Renal pelvis (tissue), 4 donors: ENCODE measurements around the gene NTNG1. TPM values are rescaled to one million over a fixed set of nuclear protein-coding genes. Genes with fewer than 3 reads are reported as not detected.
"Not testable (repeated sequence)": the region's sequence is repeated elsewhere in the genome, so short reads cannot be mapped to it uniquely, and the experiment has no call there.

ENCODE experiments used
- DNase-seq: peaks from one replicate; pipeline ENCODE4 v3.0.0-alpha.2; 2013
- polyA plus RNA-seq, 3 donors: library from polyadenylated mRNA; unstranded; fragments of 120-200 nt; gene quantifications; one replicate each; pipeline ENCODE4 v1.2.1, GENCODE V29; 2013; ENCODE audit not compliant: insufficient read length in 3 of 3

The NTNG1 gene
- polyA plus RNA-seq, 3 donors = 24.9 to 34.5 (median 28.2) TPM

DNA sequence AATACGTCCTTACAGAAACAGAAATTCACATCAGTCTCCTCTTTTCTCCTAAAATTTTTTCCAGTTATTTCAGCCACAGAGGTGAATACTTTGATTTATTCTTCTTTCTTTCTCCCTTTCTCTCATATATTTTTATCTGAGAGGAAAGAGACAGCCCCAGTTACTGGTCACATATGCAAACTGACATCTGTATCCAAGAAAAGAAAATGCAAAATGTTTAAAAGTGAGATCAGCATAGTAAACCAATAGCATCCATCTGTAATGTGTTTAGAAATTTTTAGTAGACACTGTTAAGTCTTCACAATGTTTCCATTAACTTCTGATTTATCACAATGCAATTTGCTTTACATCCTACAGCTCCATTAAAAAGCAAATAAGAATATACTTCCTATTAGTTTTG is 53.5 kb downstream of the NTNG1 start:
- no peak for DNase-seq

DNA sequence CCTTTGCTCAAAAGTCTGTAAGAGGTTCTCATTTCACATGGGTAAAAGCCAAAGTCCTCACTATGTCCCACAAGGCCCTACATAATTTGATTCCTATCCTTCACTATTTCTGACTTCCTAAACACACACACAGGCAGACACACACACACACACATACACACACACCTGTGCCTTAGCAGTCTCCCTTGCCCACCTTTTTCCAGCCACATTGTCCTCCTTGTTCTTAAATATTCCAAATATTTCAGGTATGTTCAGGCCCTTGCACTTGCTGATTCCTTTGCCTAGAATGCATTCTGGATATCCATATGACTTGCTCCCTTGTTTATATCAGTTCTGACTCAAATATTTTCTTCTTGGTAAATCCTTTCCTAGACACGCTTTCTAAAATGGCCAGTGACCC is 54.6 kb downstream of the NTNG1 start:
- no peak for DNase-seq

DNA sequence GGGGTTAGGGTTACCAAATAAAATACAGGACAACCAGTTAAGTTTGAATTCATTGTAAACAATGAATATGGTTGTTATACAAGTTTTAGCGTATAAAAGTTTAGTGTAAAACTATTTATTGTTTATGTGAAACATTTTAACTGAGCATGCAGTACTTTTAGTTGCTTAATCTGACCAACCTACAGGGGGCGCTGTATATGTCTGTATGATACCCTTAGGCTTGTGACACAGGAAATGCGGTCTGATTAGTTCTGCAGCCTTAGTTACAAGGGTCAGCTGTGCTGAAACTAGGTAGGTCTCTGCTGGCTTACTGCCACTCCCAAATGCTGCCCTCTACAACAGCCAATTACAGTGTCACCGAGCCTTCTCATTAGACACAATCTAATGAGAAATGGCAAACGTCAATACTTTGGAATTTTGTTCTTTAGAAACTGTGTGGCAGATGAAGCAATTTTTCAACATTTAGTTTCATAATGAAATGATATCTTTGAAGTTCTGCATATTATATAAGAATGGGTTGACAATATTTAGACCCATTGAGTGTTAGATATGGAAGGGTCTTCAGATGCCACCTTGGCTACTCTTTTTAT is 56.2 kb downstream of the NTNG1 start:
- no peak for DNase-seq

DNA sequence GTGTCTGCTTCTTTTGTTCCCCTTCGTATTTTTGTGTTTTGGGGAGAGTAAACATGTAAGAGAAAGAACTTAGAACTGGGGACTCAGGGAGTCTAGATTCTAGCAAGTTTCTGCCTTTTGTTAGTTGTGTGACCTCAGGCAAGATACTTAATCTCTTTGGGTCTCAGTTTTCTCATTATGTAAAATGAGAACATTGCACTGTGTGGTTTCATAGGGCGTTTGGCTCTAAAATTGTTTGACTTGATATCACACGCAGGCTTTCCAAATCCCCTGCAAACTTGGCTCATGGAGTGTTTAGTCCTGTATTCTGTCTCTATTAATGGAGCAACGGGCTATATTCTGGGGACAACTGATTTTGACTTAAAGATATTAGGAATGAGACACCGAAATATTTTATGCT is 57.7 kb downstream of the NTNG1 start:
- DNase-seq = no peak

- no peak for DNase-seq
Observed at GRCh38 chr1:107200631-107201030, 59.8 kb downstream of the NTNG1 start.

DNA sequence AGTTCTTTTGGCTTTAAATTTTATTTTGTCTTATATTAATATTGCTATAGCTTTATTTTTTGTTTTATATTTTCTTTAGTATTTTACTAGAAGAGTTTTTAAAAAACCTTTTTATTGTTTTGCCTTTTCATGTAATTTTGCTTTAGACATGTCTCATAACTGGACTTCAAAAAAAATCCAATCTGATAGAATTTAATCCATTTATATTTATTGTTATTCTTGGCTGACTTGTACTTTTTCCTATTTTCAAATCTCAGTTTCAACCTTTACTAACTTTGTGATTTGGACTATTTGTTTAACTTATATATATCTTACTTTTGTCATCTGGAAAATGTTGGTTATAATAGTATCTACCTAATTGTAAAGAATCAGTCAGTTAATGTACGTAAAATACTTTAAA is 61.2 kb downstream of the NTNG1 start:
- no peak for DNase-seq

DNA sequence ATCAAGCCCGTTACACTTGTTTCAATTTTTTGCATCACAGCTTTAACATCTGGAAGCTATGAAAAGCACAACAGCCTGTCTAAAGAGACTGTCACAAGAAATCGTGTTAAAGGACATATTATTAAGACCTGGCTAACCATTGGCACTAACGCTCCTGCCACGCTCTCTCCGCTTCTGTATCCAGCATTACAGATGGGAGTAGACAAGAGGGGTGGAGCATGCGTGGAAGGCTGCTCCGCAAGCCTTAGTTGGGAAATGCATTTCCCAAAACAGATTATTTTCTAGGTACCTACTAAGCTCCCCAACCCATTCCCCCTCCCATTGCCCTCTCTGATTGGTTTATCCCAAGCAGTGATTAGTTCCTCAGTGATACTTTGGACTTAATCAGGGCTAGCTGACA is 72.4 kb downstream of the NTNG1 start:
- no peak for DNase-seq

DNA sequence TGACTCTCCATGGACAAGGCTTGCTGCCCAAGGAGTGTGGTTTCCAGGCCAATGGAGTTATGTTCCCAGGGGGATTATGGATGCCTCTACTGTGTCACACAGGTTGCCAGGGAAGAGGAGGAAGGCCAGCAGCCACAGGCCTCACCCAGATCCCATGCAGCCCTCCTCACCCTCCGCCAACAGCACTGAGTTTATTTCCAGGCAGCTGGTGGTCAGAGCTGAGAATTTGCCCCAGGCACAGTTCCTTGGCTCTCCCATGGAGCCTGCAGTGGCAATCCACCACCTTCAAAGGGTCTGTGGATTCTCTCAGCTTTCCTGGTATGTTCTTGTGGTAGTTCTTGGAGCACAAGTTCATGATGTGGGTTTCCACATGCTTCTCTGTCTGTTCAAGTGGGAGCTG is 79.2 kb downstream of the NTNG1 start:
- DNase-seq = no peak

DNA sequence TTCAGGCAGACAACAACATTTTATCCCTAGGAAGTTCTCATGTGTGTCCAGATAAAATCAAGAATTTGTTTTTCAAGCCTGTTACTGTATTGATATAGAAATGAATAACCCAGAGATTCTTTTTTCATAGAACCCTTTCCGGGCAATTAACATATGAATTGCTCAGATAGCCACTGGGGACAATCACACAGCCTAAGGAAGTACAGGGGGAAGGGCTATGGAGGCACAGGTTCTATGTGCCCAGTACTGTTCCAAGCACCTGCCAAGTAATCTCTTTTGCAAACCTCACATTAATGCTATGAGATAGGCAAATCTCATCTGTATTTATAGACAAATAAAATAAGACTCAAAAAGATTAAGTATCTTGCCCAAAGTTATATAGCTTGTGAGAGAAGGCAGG is 84.9 kb downstream of the NTNG1 start:
- no peak for DNase-seq

- no peak for DNase-seq
Observed at GRCh38 chr1:107228704-107229371, 88.0 kb downstream of the NTNG1 start.

DNA sequence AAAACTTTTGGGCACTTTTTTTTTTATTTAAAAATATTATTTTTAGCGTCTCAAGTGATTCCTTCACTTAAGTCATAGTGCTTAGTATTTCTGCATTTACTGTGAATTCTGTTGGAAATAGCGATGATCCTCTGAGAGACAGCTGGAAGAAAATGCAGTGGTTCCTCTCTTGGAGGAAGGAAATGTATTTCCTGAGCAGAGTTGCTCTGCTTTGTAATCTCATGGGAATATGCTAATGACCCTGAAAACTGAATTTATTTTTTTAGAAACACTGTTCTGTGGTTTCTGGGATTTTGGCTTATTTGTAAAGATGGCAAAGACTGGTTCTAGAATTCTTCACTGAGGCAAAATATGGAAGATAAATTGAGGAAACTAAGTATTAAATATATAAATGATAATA is 88.9 kb downstream of the NTNG1 start:
- DNase-seq = no peak

DNA sequence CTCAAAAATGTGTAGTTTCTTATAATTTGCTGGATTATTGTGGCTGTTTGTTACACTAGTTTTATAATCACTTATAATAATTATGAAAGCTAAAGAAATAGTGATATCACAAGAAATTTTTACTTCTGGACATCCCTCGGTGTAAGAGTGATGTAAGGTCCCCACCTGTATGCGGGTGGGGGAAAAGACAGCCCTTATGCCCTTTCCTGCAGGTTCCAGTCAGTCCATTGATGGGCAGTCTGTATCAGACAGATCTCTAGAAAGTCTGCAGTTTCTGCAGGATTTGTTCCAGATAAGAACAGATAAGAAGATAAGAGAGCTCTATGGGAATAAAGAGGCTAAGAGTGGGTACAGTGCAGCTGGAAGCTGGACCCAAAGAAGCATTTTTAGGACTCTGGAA is 89.3 kb downstream of the NTNG1 start:
- DNase-seq = no peak

DNA sequence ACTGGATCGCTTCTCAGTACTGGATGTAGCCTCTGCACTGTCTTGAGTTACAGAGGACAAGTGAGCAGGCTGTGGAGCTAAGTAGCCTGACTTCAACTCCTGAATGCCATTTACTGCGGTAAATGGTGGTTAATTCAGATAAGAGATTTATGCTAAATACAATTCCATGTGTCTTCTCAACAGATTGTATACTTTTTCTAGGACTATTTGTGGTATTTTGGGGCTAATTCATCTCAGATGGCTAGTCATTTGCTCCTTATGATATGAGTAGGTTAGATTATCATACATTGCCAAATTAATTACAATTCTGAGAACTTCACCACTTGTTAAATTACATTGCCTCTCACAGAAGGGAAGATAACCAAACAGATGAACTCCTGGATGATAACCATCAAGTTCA is 90.5 kb downstream of the NTNG1 start:
- no peak for DNase-seq

DNA sequence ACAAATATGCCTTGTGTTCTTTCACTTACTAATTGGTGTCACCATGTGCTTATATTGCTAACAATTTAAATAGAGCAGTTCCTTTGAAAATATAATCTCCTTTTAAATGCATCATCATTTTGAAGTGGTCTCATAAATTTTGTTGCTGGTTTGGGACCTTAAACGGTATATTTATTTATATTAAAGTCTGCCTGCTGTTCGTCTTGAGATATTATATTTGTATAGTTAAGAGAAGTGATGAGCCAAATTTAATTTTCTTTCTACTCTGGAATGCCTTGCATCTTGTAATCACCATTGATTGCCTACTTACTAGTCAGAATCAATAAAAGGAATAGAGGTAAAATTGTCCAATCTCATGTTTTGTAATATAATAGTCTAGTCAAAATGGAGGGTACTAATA is 91.6 kb downstream of the NTNG1 start:
- DNase-seq = no peak

DNA sequence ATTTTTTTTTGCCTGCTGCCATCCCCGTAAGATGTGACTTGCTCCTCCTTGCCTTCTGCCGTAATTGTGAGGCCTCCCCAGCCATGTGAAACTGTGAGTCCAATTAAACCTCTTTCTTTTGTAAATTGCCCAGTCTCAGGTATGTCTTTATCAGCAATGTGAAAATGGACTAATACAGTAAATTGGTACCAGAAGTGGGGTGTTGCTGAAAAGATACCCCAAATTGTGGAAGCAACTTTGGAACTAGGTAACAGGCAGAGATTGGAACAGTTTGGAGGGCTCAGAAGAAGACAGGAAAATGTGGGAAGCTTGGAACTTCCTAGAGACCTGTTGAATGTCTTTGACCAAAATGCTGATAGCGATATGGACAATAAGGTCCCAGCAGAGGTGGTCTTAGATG is 95.9 kb downstream of the NTNG1 start:
- DNase-seq = not testable (repeated sequence)

DNA sequence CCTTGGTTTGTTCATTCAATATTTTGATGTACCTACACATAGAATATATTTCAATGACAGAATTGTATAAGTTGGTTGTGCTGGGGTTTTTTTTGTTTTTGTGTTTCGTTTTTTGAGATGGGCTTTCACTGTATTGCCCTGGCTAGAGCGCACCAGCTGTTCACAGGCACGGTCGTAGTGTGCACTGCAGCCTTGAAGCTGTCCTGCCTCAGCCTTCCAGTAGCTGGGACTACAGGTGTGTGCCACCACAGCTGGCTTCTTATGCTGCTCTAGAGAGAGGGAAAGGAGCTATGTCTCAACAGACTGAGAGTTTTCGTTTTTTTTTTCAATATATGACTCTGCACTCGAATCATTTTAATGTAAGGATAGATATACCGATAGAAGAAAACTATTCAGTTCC is 102.6 kb downstream of the NTNG1 start:
- DNase-seq = no peak

- peak; percentile 24 for DNase-seq
Observed at GRCh38 chr1:107244709-107245500, 104.1 kb downstream of the NTNG1 start.

GRCh38 chr1:107246775-107247345 is 106.0 kb downstream of the NTNG1 start:
- DNase-seq = no peak

GRCh38 chr1:107247679-107248078 is 106.8 kb downstream of the NTNG1 start:
- DNase-seq = no peak

DNA sequence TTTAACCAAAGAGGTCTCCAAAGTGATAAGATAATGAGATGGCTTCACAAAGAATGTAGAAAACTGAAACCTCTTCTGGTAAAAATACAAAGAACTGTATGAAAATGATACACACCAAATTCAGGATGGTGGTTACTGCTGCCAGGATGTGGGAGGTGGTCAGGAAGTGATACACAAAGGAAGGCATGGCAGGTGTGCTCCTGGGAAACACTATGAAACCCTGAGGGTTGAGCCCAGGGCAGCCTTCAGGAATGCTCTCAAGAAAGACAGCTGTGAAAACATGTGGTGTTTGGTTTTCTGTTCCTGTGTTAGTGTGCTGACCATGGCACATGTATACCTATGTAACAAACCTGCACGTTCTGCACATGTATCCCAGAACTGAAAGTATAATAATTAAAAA is 109.3 kb downstream of the NTNG1 start:
- no peak for DNase-seq

- DNase-seq = no peak
Observed at GRCh38 chr1:107251083-107251482, 110.2 kb downstream of the NTNG1 start.

- no peak for DNase-seq
Observed at GRCh38 chr1:107251839-107252238, 111.0 kb downstream of the NTNG1 start.

DNA sequence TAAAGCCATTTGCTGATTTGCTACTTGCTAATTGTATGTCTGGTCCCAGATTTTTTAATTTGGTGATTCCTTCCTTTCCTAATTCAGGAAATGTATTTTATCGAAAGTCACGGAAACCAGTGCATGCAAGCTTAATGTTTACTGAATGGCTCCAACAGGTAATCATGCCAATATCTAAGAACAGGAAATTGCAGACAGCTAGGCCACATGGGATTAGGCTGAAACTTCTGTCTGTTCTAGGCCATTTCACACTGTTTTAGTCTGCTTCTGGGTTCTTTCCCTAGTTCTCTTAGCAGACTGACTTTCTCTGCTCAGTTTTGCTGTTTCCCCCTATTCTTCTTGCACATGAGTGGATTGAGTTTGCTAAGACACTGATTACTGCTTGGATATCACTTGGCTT is 111.4 kb downstream of the NTNG1 start:
- no peak for DNase-seq
